ENCODE measurements around the gene PLCB1.

Gene PLCB1

GRCh38 chr20:8213270-8213669, 81.2 kb downstream of the PLCB1 start:
- DNase-seq, result no peak

- no peak for DNase-seq
Observed at GRCh38 chr20:8213831-8214587, 81.9 kb downstream of the PLCB1 start.

- DNase-seq, result no peak
Observed at GRCh38 chr20:8215361-8215781, 83.3 kb downstream of the PLCB1 start.

- DNase-seq, result no peak
Observed at GRCh38 chr20:8216375-8217200, 84.5 kb downstream of the PLCB1 start.

GRCh38 chr20:8218861-8219260, 86.8 kb downstream of the PLCB1 start:
- DNase-seq, result no peak

GRCh38 chr20:8219403-8219802, 87.3 kb downstream of the PLCB1 start:
- DNase-seq, result no peak

- no peak for DNase-seq
Observed at GRCh38 chr20:8220716-8221115, 88.7 kb downstream of the PLCB1 start.

- DNase-seq, result no peak
Observed at GRCh38 chr20:8221887-8222419, 89.9 kb downstream of the PLCB1 start.

GRCh38 chr20:8223091-8223870, 91.2 kb downstream of the PLCB1 start:
- DNase-seq, result no peak

- DNase-seq, result no peak
Observed at GRCh38 chr20:8225658-8226057, 93.6 kb downstream of the PLCB1 start.

GRCh38 chr20:8226106-8226505, 94.0 kb downstream of the PLCB1 start:
- no peak for DNase-seq

GRCh38 chr20:8227293-8227692, 95.2 kb downstream of the PLCB1 start:
- DNase-seq, result no peak

GRCh38 chr20:8228315-8228714, 96.2 kb downstream of the PLCB1 start:
- DNase-seq, result no peak

GRCh38 chr20:8229090-8229489, 97.0 kb downstream of the PLCB1 start:
- no peak for DNase-seq

GRCh38 chr20:8231038-8231437, 99.0 kb downstream of the PLCB1 start:
- no peak for DNase-seq

GRCh38 chr20:8232332-8232731, 100.3 kb downstream of the PLCB1 start:
- DNase-seq, result no peak

GRCh38 chr20:8234580-8234979, 102.5 kb downstream of the PLCB1 start:
- no peak for DNase-seq

GRCh38 chr20:8242066-8242465, 110.0 kb downstream of the PLCB1 start:
- no peak for DNase-seq

GRCh38 chr20:8242827-8243724, 111.0 kb downstream of the PLCB1 start:
- no peak for DNase-seq

- no peak for DNase-seq
Observed at GRCh38 chr20:8244637-8245036, 112.6 kb downstream of the PLCB1 start.

GRCh38 chr20:8246153-8246552, 114.1 kb downstream of the PLCB1 start:
- no peak for DNase-seq

- DNase-seq, result no peak
Observed at GRCh38 chr20:8246716-8247115, 114.7 kb downstream of the PLCB1 start.
